ENCODE data around the gene PFKFB1. TPM values are rescaled to one million over a fixed set of nuclear protein-coding genes. Genes with fewer than 3 reads are reported as not detected.

Gene PFKFB1
- total RNA-seq (2014; rRNA removed; shearing (Covaris generic)): not detected in 2 replicates
- polyA plus RNA-seq (2015; cell fraction: cytosol; rRNA removed): 0.12 TPM in 1 of 2 replicates, not detected in the other
- polyA plus RNA-seq (2015; cell fraction: nucleus; rRNA removed): 0.83 and 0.91 TPM in 2 replicates

DNA sequence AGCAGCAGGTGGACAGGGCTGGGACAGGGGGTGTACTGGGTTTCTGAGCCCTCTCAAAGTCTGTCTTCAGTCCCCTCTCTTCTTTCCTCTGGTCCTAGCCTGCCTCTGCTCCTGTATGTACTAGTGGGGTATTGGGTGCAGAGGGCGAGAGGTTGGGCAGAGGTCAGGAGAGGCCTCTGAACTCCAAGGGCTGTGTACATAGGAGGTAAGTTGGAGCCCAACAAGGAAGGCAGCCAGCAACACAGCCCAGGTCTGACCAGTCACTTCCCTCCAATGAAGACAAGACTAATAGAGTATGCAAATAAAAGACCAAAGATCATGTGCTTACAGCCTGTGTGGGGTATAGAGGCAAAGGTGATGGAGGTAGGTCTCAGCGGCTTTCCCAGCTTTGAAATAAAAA is at the start of gene PFKFB1:
Gene PFKFB1, minus strand, starts transcription at position 90 of the 400 bp plus-strand sequence. CDS start 181 bp downstream, outside the sequence.
- in situ Hi-C loops (cut with HindIII; ENCODE audit: low pct_unique_long_range_greater_than_20kb, low sequenced_read_pairs): no loop called here
- no peak for DNase-seq (ENCODE audit: low read depth, low spot score)

DNA sequence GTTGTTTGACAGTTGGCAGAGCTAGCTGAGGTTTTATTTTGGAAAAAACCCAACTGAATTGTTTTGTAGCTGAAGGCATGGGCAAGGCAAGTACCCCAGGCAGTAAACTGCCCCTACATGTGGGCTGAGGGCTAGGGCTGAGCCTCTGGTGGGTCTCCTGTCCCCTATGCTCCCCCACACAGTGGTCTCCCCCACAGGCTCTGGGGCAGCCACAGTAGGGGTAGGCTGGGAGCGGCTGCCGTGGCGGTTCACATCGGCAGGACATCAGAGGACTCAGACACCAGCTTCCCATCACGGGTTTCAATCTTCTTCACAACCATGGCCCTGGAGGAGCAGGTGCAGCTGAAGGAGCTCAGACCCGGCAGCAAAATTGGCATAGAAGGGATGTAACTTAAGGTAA is 47.5 kb upstream of the PFKFB1 start:
- DNase-seq (ENCODE audit: low read depth, low spot score): no peak
- in situ Hi-C loops (cut with HindIII; ENCODE audit: low pct_unique_long_range_greater_than_20kb, low sequenced_read_pairs): no loop called here

DNA sequence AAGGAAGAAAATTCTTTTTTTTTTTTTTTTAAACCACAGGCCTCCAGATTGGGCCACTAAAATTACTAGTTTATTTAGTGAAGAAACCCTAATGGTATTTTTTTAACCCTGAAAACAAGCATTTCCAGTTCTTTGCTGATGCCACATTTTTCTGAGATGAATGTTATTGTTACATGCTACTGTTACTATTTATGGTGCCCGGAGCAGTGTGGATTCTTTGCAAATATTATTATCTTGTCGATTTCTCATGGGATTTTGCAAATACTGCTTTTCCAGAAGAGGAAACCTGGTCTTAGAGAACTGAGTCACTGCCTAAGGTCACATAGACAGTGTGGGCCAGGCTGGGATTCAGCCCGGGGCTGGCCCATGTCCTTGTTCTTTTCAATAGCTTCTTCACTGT is 45.5 kb upstream of the PFKFB1 start:
- DNase-seq (ENCODE audit: low read depth, low spot score): no peak
- in situ Hi-C loops (cut with HindIII; ENCODE audit: low pct_unique_long_range_greater_than_20kb, low sequenced_read_pairs): no loop called here

DNA sequence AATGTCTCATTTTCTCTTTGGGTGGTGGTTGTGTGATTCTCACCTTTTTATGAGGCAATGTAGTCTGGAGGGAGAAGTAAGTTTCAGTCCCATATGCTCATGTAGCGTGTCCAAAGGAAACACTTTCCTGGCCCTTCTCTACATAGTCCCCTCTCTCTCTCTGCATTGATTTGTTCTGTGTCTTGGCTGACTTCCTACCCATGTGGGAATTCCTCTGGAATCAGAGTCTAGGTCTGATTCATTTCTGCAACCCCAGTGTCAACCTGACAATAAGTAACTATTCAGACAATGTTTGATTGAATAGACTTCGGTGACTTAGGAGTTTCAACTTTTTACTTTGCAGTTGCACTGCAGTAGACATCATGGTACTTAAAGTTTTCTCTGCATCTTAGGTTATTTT is 39.4 kb upstream of the PFKFB1 start:
- in situ Hi-C loops (cut with HindIII; ENCODE audit: low pct_unique_long_range_greater_than_20kb, low sequenced_read_pairs): no loop called here
- DNase-seq (ENCODE audit: low read depth, low spot score): no peak

DNA sequence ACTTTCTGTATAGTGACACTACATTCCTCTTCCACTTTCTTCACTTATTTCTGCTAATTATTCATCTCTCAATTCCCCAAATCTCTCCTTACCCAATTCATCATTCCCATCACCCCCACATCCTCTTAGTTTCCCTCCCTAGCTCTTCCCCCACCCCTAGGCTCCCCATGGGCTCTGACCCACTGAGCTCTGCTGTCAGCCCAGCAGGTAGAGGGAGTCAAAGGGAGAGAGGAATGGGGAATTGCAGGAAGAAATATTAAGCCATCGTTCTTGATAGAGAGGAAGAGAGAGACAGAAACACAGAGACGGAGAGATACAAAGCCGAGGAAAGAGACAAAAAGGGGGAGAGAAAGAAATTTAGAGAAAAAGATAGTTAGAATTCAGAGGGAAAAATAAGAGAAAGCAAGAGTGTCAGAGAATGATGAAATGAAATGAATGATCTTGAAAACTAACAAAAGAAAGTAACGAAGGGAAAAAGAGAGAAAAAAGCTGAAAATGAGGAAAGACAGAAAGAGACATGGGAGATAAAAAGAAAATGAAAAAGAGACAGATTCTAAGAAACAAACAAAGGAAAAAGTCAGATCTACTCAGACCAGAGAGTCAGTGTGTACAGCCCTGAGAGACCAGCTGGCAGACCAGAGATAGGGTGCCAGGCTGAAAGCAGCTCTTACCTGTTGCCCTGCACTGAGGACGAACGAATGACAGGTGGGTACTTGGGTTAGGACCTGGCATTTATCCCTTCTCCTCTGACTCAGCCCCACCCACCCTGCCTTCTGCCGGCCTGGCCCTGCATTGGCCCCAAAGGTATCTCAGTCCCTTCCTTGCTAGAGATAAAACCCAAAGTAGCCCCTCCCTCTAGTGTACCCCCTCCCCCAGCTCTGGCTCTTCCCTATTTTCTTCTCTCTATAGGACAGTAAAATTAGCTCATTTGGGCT is 36.5 kb upstream of the PFKFB1 start, which contains the start of gene ALAS2:
Gene ALAS2, minus strand, starts transcription at position 707 of the 935 bp plus-strand sequence. CDS start 4,977 bp downstream, outside the sequence.
- in situ Hi-C loops (cut with HindIII; ENCODE audit: low pct_unique_long_range_greater_than_20kb, low sequenced_read_pairs): no loop called here
- DNase-seq (ENCODE audit: low read depth, low spot score): no peak

DNA sequence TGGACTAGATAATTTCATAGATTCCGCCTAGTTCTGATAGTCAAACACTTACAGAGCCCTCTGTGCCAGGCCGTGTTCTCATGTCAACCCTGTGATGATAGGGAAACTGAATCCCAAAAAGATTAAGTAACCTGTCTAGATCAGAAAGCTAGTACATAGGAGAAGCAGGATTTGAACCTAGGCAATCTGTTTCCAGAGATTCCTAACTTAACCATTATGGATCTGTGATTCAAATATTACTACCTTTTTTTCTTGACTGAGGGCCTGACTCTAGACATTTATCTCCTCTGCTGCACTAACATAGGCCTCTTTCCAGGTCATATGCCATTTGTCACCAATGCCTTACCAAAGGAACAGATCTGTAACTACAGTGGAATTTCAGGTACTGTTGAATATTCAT is 35.3 kb upstream of the PFKFB1 start:
- in situ Hi-C loops (cut with HindIII; ENCODE audit: low pct_unique_long_range_greater_than_20kb, low sequenced_read_pairs): no loop called here
- no peak for DNase-seq (ENCODE audit: low read depth, low spot score)

DNA sequence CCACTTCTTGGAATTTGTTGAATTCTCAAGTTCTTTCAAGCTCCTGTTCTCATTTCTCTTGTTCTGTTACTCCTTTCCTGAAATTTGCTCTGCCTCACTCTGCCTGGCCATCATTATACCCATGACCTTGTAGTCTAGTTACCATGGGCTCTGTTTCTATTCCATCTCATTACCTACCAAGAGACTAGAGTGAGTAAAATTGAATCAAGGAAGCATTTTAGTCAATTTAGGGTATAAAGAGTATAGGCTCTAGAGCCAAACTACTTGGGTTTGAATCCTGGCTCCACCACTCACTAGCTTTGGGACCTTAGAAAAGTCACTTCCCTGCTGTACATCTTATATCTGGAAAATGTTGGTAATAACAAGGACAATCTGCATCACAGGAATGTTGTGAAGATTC is 34.6 kb upstream of the PFKFB1 start:
- DNase-seq (ENCODE audit: low read depth, low spot score): no peak
- in situ Hi-C loops (cut with HindIII; ENCODE audit: low pct_unique_long_range_greater_than_20kb, low sequenced_read_pairs): no loop called here

DNA sequence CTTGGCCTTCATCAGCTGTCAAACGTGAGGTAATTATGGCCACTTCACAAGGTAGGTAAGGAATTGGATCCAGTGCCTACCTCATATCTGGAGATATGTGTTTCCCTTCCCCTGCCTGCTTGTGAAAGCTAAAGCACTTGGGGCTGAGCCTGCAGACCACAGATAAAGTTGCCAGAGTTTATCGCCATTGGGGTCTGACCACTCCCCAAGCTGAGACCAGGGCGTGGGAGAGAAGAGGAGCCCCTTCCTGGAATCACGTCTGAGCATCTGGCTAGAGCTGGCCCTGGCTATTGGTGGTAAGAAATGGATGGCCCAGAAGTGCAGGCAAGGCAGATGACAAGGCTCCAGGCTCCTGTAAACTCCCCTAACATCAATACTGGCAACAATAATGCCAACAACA is 34.1 kb upstream of the PFKFB1 start:
- in situ Hi-C loops (cut with HindIII; ENCODE audit: low pct_unique_long_range_greater_than_20kb, low sequenced_read_pairs): no loop called here
- no peak for DNase-seq (ENCODE audit: low read depth, low spot score)

DNA sequence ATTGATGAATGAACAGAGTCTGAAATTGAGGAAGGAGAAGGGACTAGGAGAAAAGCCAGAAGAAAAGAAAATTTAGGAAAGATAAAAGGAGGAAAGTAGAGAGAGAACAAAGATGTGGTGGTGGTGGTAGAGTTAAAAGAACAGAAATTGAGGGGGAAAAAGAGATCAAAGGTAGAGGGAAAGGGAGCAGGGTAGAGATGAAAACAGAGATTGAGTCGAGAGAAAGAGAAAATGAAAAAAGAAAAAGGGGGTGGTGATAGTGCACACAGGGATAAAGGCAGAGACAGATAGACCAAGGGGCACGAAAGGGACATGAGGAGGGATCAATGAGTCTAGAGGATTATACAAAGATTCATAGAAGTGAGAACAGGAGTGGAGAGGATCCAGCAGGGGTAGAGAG is 32.9 kb upstream of the PFKFB1 start:
- DNase-seq (ENCODE audit: low read depth, low spot score): no peak
- in situ Hi-C loops (cut with HindIII; ENCODE audit: low pct_unique_long_range_greater_than_20kb, low sequenced_read_pairs): no loop called here

DNA sequence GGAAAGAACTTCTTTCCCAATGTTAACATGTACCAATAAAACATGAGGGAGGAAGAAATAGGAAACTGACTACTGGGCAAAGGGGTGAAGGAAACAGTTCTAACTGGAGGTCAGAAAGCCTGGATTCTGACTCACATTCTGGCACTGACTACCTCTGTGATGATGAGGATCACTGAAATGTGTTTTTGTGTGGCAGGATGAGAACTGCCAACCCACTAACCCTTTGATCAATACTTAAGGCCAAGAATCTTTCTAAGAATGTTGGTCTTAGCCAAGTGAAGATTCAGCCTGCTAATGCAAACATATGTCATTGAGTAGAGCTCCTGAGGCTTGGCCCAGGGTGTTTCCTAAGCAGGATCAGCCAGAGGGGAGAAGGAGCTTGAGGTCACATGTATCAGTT is 32.2 kb upstream of the PFKFB1 start:
- in situ Hi-C loops (cut with HindIII; ENCODE audit: low pct_unique_long_range_greater_than_20kb, low sequenced_read_pairs): no loop called here
- no peak for DNase-seq (ENCODE audit: low read depth, low spot score)

DNA sequence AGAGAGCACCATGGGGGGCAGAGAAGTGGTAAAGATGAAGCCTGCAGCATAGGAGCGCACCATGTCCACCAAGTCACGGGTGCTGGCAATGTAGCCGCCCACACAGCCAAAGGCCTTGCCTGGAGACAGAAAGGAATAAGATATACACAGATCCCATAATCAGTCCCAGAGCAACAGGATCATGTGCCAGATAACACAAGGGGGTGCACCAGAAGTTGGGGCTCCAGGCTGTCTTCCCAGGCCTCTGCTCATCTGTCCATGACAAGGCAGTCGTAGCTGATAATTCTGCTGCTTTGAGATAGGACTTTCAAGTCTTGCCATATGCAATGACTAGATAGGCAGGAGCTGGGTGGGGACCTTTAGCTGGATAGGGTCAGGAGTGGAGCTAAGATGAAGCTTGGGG is 20.9 kb upstream of the PFKFB1 start:
- in situ Hi-C loops (cut with HindIII; ENCODE audit: low pct_unique_long_range_greater_than_20kb, low sequenced_read_pairs): no loop called here
- no peak for DNase-seq (ENCODE audit: low read depth, low spot score)

DNA sequence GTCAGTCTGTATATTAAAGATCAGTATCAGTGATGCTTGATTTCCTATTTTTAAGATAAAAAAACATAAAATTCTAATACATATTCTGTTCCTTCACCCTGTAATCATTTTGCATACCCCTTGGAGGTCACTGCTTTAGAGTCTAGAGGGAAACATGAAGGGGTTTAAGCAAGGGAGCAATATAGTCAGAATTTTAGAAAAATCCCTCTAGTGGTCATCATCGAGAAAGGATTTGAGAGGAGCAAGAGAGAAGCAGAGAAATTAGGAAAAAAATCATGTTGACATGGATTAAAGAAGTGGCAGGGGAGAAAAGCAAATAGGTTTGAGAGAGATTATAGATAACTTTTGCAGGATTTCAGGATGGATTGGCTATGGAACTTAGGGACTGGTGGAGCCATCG is 17.3 kb upstream of the PFKFB1 start:
- in situ Hi-C loops (cut with HindIII; ENCODE audit: low pct_unique_long_range_greater_than_20kb, low sequenced_read_pairs): no loop called here
- peak; percentile 36 for DNase-seq (ENCODE audit: low read depth, low spot score)

DNA sequence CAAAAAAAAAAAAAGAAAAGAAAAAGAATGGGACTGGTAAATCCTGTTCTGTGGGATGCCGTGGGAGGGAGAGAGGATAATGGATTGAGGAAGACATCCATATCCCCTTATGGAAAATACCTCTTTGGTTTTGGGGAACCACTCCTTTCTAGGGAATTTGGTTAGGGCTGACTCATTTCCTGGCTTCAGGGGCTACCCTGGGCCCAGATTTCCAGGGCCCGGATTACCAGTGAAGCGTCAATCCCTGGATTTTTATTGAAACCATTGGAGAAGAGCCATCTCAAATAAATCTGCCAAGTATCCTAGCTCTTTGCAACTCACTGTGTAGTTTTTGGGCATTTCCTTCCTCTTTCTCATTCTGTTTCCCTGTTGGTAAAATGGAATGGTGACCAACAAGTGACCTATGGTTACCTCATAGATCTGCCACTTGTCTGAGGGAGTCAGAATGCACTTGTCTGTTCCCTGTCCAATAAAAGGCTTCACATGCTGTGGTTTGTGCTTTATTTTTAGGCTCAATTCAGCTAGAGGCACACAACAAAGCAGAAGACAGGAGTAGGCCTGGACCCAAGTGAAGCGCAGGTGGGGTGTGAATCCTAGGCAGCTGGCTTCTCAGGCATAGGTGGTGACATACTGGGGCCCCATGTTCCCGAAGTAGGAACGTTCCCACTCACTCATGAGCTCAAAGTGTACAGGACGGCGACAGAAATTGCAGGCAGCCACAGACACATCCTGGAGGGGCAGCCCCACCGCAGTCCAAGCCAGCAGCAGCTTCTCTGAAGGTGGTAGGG is 14.8 kb upstream of the PFKFB1 start:
- in situ Hi-C loops (cut with HindIII; ENCODE audit: low pct_unique_long_range_greater_than_20kb, low sequenced_read_pairs): no loop called here
- no peak for DNase-seq (ENCODE audit: low read depth, low spot score)

DNA sequence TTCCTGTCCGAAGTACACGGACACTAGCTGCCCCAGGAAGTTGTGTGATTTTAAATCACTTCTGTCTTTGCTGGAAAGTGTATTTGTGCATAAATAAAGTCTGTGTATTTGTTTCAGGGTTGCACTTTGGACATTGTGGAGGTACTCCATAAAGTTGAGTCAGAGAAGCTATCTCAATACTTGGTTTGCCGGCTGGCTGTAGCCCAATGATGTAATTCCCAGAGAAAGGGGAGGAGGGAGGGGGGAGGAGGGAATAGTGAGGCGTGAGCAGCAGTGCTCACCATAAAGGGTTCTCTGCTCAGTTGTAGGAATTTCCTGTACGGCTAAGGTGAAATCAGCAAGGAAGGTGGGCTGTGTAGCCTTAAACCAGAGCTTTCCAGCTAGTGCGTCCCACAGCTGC is 13.7 kb upstream of the PFKFB1 start:
- in situ Hi-C loops (cut with HindIII; ENCODE audit: low pct_unique_long_range_greater_than_20kb, low sequenced_read_pairs): no loop called here
- no peak for DNase-seq (ENCODE audit: low read depth, low spot score)

DNA sequence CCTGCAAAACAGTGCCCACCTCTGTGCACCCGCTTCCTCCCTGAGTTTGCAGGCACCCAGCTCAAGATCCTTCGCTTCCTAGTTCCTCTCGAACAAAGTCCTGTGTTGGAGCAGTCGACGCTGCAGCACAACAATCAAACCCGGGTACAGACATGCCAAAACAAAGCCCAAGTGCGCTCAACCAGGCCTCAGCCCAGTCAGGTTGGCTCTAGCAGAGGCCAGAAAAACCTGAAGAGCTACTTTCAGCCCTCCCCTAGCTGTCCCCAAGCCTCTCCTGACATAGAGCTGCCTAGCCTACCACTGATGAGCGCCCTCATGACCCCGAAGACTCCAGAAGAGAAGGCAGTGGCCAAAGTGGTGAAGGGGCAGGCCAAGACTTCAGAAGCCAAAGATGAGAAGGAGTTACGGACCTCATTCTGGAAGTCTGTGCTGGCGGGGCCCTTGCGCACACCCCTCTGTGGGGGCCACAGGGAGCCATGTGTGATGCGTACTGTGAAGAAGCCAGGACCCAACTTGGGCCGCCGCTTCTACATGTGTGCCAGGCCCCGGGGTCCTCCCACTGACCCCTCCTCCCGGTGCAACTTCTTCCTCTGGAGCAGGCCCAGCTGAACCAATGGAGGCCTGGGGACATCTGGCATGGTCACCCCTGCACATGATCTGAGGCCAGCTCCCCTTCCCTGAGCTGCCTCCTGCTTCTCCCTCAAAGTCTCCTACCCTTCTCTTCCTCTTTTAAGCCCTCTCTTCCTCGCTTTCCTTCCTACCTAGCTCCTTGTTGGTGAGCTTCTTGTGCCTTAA is 13.0 kb upstream of the PFKFB1 start:
- in situ Hi-C loops (cut with HindIII; ENCODE audit: low pct_unique_long_range_greater_than_20kb, low sequenced_read_pairs): no loop called here
- DNase-seq (ENCODE audit: low read depth, low spot score): no peak

DNA sequence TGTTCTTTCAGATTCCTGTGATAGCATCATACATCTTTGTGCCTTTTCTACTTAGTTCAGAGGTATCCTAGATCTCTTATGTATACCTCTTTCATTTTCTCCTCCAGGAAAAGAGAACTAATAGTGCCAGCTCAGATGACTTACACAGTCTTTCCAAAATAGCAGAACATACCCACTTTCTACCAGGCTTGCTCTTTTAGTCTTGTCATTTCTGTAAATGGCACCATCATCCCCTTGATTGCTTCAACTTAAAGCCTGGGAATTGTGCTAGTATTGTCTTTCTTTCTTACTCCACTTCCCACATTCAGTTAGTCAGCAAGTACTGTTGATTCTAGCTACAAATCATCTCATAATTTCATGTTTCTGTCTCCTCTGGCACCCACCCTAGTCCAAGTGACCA is 11.3 kb upstream of the PFKFB1 start:
- DNase-seq (ENCODE audit: low read depth, low spot score): no peak
- in situ Hi-C loops (cut with HindIII; ENCODE audit: low pct_unique_long_range_greater_than_20kb, low sequenced_read_pairs): no loop called here

DNA sequence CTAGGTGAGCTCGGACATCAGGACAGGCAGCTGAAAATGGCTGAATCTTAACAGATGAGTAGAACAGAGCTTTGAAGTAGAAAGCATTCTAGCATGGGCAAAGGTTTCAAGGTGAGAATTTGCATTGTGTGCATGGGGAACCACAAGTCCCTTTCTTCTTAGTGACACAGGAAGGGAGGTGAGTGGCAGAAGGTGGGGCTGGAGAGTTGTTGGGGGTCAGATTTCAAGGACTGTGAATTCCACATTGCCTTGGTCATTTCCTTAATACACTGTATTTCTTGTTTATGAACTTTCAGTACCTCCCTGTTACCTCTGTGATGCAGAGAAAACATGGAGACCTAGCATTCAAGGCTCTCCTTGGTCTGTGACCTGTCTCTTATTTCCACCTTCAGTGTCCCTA is 10.2 kb upstream of the PFKFB1 start:
- in situ Hi-C loops (cut with HindIII; ENCODE audit: low pct_unique_long_range_greater_than_20kb, low sequenced_read_pairs): no loop called here

More for the DNA sequence above, 10.2 kb upstream of the PFKFB1 start:
- DNase-seq (ENCODE audit: low read depth, low spot score): no peak
